Measurements from ENCODE around the gene TGM2. TPM values are rescaled to one million over a fixed set of nuclear protein-coding genes. Genes with fewer than 3 reads are reported as not detected.

TGM2 gene
- total and polyA plus RNA-seq, 2 donors (not counting 1 experiment from before 2014, with no cell fraction given) = 2.4 to 60.8 TPM

DNA sequence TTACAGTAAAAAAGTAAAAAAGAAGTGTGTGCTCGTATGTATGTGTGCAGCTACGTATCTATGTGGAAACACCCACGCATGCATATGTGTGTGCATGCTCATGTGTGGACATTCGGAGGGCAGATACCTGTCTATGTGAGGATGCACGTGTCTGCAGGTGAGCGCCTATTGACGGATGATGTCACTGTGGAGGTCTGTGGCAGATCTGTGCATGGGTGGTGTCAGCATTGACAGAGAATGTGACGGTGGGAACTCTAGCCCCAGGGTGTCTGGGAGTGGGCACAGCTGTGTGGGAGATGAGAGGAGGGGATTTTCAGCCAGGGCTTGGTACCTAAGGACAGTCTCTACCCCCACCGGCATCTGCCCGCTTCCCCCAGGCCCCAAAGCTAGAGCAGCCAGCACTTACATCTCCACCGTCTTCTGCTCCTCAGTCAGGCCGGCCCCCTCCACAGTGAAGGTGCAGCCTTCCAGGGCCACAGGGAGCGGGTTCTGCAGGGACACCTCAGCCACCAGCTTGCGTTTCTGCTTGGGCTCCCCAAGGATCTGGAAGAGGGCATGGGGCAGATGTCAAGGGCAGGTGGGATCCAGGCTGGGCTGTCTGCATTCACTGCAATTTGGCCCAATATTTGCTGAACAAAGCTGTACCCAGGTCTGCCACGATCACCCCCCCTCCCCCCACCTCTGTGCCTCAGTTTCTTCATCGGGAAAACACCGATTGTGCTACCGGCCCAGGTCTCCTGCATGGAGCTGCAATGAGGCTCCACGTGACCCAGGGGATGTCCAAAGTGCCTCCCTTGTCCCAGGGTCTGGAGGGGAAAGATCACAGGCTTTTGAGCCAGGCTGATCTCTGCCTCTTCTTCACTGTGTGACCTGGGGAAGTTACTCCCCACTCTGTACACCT, 34.1 kb downstream of the TGM2 start:
- no peaks in the 10 kb centered on the region for H3K79me2 ChIP-seq (ENCODE audit: control insufficient read depth, insufficient read depth, low read length)
- CTCF ChIA-PET = interaction anchor here (0.9 kb wide), 1 partner anchor 56 kb away, joined by 3 read pairs; no protein-coding TSS in a partner anchor

More for the DNA sequence above, 34.1 kb downstream of the TGM2 start:
- POLR2A ChIA-PET = no interaction called here
- no peaks in the 10 kb centered on the region for H4K20me1 ChIP-seq (ENCODE audit: control insufficient read depth, insufficient read depth, low read length, poor library complexity, severe bottlenecking)
- no peaks in the 10 kb centered on the region for H3K4me1 Mint-ChIP-seq
- TF ChIP-seq EZH2 (IDR thresholded peaks at IDR 0.05; ENCODE audit: borderline replicate concordance, insufficient read depth, low read depth, low read length, poor library complexity, severe bottlenecking) = no peak
- TF ChIP-seq, protein P1, sequence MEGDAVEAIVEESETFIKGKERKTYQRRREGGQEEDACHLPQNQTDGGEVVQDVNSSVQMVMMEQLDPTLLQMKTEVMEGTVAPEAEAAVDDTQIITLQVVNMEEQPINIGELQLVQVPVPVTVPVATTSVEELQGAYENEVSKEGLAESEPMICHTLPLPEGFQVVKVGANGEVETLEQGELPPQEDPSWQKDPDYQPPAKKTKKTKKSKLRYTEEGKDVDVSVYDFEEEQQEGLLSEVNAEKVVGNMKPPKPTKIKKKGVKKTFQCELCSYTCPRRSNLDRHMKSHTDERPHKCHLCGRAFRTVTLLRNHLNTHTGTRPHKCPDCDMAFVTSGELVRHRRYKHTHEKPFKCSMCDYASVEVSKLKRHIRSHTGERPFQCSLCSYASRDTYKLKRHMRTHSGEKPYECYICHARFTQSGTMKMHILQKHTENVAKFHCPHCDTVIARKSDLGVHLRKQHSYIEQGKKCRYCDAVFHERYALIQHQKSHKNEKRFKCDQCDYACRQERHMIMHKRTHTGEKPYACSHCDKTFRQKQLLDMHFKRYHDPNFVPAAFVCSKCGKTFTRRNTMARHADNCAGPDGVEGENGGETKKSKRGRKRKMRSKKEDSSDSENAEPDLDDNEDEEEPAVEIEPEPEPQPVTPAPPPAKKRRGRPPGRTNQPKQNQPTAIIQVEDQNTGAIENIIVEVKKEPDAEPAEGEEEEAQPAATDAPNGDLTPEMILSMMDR (IDR thresholded peaks at IDR 0.05) = no peak
- no peaks in the 10 kb centered on the region for H3K36me3 ChIP-seq (replicated peaks in 1 of 2; ENCODE audit: control extremely low read depth in 1 of 2, control insufficient read depth in 1 of 2, extremely low read depth in 1 of 2, insufficient read depth in 2 of 2, low read length in 1 of 2)
- no peak overlapping the region for H3K27ac Mint-ChIP-seq
- no peak overlapping the region for H2AFZ ChIP-seq (ENCODE audit: insufficient read depth, low read depth, low read length, poor library complexity, severe bottlenecking)
- H3K27me3 Mint-ChIP-seq = no peaks in the 10 kb centered on the region
- no peaks in the 10 kb centered on the region for H3K9me3 Mint-ChIP-seq (ENCODE audit: insufficient read depth)
- intact Hi-C loops (cut with micrococcal nuclease) = no loop called here
- ATAC-seq (ENCODE audit: low read depth) = no peak
- no peak overlapping the region for H3K4me3 Mint-ChIP-seq
- no peak for DNase-seq
- no peak overlapping the region for H3K27ac ChIP-seq (ENCODE audit: low read length in 2 of 2)
- no peak overlapping the region for H3K4me2 ChIP-seq (replicated peaks; ENCODE audit: low read depth, low read length, poor library complexity, severe bottlenecking)
- 91% methylated on average over 15 of the region's 19 CpGs for WGBS (ENCODE audit: insufficient coverage)
- H3K9me3 ChIP-seq (ENCODE audit: control extremely low read depth in 1 of 3, control insufficient read depth in 2 of 3, insufficient read depth in 1 of 3, low read length in 2 of 3) = no peaks in the 10 kb centered on the region
- H3K27me3 ChIP-seq (replicated peaks in 1 of 4; ENCODE audit: control extremely low read depth in 1 of 4, control insufficient read depth in 3 of 4, insufficient read depth in 4 of 4, low read length in 3 of 4) = no peaks in the 10 kb centered on the region
- no peak overlapping the region for H3K4me3 ChIP-seq (ENCODE audit: control extremely low read depth in 1 of 5, extremely low read depth in 1 of 5, insufficient read depth in 1 of 5, low read depth in 2 of 5, low read length in 4 of 5)
- no peaks in the 10 kb centered on the region for H3K4me1 ChIP-seq (ENCODE audit: control insufficient read depth in 2 of 2, insufficient read depth in 2 of 2, low read length in 2 of 2)
- H3K9ac ChIP-seq (ENCODE audit: low read length) = no peak overlapping the region
